HG02885 (cell line): ENCODE results near the gene FRG2C.
A peak's percentile ranks its signal among the peaks of the same experiment; 100 is the strongest.
"Not testable (repeated sequence)": the region's sequence is repeated elsewhere in the genome, so short reads cannot be mapped to it uniquely, and the experiment has no call there.

Source experiments
- ATAC-seq: cut with Tn5 transposase; IDR thresholded peaks from one replicate; pipeline ENCODE4 v1.9.1; 2021; ENCODE audit warnings: mild to moderate bottlenecking; ENCODE audit not compliant: unreplicated experiment, poor library complexity

The FRG2C gene

GRCh38 chr3:75668759-75669347 is 4.7 kb downstream of the FRG2C start:
- ATAC-seq, result peak; percentile 36

- peak; percentile 39 for ATAC-seq
These were observed 5.5 kb downstream of the FRG2C start for GRCh38 chr3:75669348-75670297.

GRCh38 chr3:75670298-75671286 is 6.5 kb downstream of the FRG2C start:
- ATAC-seq, result not testable (repeated sequence)

GRCh38 chr3:75671287-75672139 is 7.4 kb downstream of the FRG2C start:
- ATAC-seq, result not testable (repeated sequence)

DNA sequence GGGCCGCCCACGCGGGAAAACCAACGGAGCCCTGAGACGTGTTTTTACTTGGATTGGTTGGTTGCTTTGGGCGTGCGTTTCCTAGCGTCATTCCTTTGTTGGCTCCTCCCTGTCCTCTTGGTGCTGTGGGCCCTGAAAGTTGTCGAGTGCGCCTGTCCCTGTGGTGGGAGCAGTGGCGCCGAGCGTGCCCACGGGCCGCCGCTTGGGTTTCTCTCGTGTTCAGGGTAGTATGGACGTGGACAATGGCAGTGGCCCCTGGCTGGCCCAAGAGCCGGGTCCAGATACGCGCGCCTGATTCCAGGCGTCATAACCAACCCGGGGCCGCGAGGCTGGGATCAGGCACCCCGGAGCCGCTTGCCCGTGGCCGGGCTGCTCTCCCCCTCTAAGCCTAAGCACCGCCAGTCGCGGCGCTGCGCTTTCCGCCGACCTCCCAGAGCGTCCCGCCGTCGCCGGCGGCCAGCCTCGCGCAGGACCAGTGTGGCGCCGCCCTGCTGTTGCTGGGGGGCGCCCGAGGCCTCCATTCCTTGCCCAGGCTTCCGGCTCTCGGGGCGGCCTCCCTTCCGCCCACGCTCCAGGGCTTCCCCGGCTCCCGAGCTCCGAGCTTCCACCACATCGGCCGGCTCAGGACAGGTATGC is 8.1 kb downstream of the FRG2C start:
- ATAC-seq, result not testable (repeated sequence)

GRCh38 chr3:75683965-75684364 is 19.8 kb downstream of the FRG2C start:
- ATAC-seq, result not testable (repeated sequence)

DNA sequence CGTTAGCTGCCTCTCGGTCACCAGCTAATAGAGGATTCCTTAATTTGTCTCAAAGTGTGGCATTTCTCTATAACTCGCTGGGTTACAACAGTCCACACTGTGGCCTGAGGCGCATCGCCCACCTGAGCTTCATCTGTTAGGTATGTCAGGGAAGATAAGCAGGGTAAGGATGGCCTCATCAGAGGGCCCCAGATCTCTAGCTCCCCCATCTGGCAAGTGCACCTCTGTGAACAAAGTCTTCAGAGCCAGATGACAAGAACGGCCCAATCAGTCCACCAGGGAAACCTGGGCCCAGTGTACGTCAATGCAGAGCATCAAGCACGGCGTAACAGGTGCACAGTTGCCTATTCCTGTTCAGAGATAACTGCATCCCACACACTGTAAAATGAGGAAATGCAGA is 23.2 kb downstream of the FRG2C start:
- no peak for ATAC-seq

DNA sequence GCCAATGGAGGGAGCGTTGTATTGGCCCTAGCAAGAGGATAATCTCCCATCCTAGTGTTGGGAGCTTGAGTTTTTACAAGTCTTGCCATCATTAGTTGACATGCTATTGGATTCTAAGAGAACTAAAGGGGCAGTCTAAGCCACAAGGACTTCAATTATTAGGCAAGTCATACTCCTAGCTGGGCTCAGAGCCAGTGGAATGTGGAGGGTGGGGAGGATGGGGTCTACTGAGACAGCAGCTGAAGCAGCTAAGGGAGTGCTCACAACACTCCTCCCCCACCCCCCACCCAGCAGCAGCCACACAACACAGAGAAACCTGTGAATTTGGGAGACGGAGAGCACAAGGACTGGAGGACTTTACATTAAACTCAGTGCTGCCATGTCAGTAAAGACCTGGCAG is 27.9 kb downstream of the FRG2C start:
- ATAC-seq, result no peak
